HepG2 (cell line): Measurements from ENCODE around the gene GPR61. TPM values are rescaled to one million over a fixed set of nuclear protein-coding genes. Genes with fewer than 3 reads are reported as not detected.

Source experiments
- ARID2 ChIP-seq: sonication (generic); formaldehyde crosslinking; IDR thresholded peaks from 2 replicates; pipeline ENCODE4 v1.8.1; 2022; ENCODE audit warnings: mild to moderate bottlenecking, missing genetic modification reagents, borderline replicate concordance
- GABPA ChIP-seq, 2 experiments: IDR thresholded peaks; 2 replicates each; pipeline ENCODE4 v1.6.1; 2011 to 2016; ENCODE audit warnings: low read depth in 2 of 2, low read length in 1 of 2, missing biosample characterization in 1 of 2, missing genetic modification characterization in 1 of 2
- HHEX ChIP-seq: IDR thresholded peaks from 2 replicates; pipeline ENCODE4 v1.6.1; 2016; ENCODE audit warnings: control low read depth
- ISX ChIP-seq: sonication (generic); formaldehyde crosslinking; conservative IDR thresholded peaks from 2 replicates; pipeline ENCODE4 v1.5.0; 2020; ENCODE audit warnings: missing genetic modification reagents
- KLF16 ChIP-seq, 2 experiments: sonication (generic) in 1 of 2; formaldehyde crosslinking in 1 of 2; IDR thresholded peaks; 2 replicates each; pipeline versions ENCODE4 v1.6.1 to v1.8.0; 2016 to 2023; ENCODE audit warnings: missing genetic modification reagents in 2 of 2, missing compliant biosample characterization in 1 of 2
- NFKB2 ChIP-seq: sonication (generic); formaldehyde crosslinking; IDR thresholded peaks from 2 replicates; pipeline ENCODE4 v1.4.0; 2020; ENCODE audit warnings: missing genetic modification reagents, borderline replicate concordance
- ZFP62 ChIP-seq: sonication (generic); formaldehyde crosslinking; IDR thresholded peaks from 2 replicates; pipeline ENCODE4 v1.4.0; 2020; ENCODE audit warnings: missing genetic modification reagents
- ZNF788 ChIP-seq: sonication (generic); formaldehyde crosslinking; IDR thresholded peaks from 2 replicates; pipeline ENCODE4 v1.5.0; 2020; ENCODE audit warnings: mild to moderate bottlenecking, missing genetic modification reagents, borderline replicate concordance
- polyA plus RNA-seq, 8 experiments: library from polyadenylated mRNA; depleted of rRNA in 3 of 8; stranded (reverse) in 7 of 8; unstranded in 1 of 8; fragments of >200 nt; fragmentation: Illumina TruSeq in 4 of 8; extraction: Trizol in 4 of 8; gene quantifications; 2 replicates each; pipeline versions ENCODE4 v1.2.1 to v1.2.3, GENCODE V29; 2011 to 2016; ENCODE audit warnings: low read depth in 4 of 8, missing spikeins in 1 of 8, mixed read lengths in 1 of 8; ENCODE audit not compliant: insufficient read depth in 1 of 8
- total RNA-seq, 5 experiments: library from RNA; depleted of rRNA; stranded (reverse); fragments of >200 nt; fragmentation: Illumina TruSeq; extraction: Trizol; gene quantifications; 2 replicates each; pipeline ENCODE4 v1.2.3, GENCODE V29; 2016; ENCODE audit warnings: low read depth in 1 of 5
- TF ChIP-seq, protein P1 (sequence below): IDR thresholded peaks from 2 replicates; pipeline ENCODE4 v1.6.1; 2016
- TF ChIP-seq, protein P2 (sequence below): sonication (generic); formaldehyde crosslinking; IDR thresholded peaks from 2 replicates; pipeline ENCODE4 v1.9.0; 2021; ENCODE audit warnings: missing genetic modification reagents, mild to moderate bottlenecking, borderline replicate concordance
- TF ChIP-seq, protein P3 (sequence below): sonication (generic); formaldehyde crosslinking; IDR thresholded peaks from 2 replicates; pipeline ENCODE4 v1.8.1; 2023; ENCODE audit warnings: mild to moderate bottlenecking, missing genetic modification reagents
- TF ChIP-seq, protein P4 (sequence below): sonication (generic); formaldehyde crosslinking; IDR thresholded peaks from 2 replicates; pipeline ENCODE4 v1.9.0; 2022; ENCODE audit warnings: missing genetic modification reagents, mild to moderate bottlenecking, borderline replicate concordance

The GPR61 gene
- total and polyA plus RNA-seq, 2 of the 13 experiments (the other 11 are each of a cell fraction or from before 2014, with no cell fraction given) = not detected

DNA sequence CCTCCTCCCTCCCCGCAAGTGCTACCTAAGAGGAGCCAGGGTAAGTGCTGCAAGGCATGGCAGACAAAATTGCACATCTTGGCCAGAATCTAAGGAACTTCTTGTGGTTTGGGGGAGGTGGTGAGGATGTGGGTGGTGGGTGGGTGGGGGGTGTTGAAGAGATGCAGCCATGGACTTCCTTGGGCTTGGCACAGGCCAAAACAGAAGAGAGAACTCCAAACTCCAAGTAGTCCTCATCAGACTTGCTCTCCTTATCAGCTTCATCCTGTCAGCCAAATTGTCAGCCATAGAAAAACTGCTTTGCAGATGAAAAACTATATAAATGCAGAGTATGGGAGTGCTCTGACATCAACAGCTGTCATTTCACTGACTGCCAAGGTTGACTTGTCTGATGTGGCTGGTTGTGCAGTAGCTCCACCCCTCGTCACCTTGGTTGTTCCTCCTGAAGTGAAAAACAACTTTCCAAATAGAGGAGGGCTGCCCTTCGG lies 37.3 kb upstream of the GPR61 start (continued):
- TF ChIP-seq, protein P1, sequence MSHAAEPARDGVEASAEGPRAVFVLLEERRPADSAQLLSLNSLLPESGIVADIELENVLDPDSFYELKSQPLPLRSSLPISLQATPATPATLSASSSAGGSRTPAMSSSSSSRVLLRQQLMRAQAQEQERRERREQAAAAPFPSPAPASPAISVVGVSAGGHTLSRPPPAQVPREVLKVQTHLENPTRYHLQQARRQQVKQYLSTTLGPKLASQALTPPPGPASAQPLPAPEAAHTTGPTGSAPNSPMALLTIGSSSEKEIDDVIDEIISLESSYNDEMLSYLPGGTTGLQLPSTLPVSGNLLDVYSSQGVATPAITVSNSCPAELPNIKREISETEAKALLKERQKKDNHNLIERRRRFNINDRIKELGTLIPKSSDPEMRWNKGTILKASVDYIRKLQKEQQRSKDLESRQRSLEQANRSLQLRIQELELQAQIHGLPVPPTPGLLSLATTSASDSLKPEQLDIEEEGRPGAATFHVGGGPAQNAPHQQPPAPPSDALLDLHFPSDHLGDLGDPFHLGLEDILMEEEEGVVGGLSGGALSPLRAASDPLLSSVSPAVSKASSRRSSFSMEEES = no peak
- TF ChIP-seq, protein P2, sequence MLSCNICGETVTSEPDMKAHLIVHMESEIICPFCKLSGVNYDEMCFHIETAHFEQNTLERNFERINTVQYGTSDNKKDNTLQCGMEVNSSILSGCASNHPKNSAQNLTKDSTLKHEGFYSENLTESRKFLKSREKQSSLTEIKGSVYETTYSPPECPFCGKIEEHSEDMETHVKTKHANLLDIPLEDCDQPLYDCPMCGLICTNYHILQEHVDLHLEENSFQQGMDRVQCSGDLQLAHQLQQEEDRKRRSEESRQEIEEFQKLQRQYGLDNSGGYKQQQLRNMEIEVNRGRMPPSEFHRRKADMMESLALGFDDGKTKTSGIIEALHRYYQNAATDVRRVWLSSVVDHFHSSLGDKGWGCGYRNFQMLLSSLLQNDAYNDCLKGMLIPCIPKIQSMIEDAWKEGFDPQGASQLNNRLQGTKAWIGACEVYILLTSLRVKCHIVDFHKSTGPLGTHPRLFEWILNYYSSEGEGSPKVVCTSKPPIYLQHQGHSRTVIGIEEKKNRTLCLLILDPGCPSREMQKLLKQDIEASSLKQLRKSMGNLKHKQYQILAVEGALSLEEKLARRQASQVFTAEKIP (CRISPR knock-in tag) = no peak
- TF ChIP-seq GABPA (IDR thresholded peaks at IDR 0.05; ENCODE audit: low read depth, low read length) (no peak), GABPA (CRISPR knock-in tag; IDR thresholded peaks at IDR 0.05; ENCODE audit: low read depth) (no peak), ISX (no peak), ARID2 (CRISPR knock-in tag) (no peak), HHEX (CRISPR knock-in tag) (no peak), NFKB2 (no peak), ZFP62 (no peak), ZNF788 (no peak), KLF16 (CRISPR knock-in tag; IDR thresholded peaks at IDR 0.05) (no peak)
- TF ChIP-seq, protein P3, sequence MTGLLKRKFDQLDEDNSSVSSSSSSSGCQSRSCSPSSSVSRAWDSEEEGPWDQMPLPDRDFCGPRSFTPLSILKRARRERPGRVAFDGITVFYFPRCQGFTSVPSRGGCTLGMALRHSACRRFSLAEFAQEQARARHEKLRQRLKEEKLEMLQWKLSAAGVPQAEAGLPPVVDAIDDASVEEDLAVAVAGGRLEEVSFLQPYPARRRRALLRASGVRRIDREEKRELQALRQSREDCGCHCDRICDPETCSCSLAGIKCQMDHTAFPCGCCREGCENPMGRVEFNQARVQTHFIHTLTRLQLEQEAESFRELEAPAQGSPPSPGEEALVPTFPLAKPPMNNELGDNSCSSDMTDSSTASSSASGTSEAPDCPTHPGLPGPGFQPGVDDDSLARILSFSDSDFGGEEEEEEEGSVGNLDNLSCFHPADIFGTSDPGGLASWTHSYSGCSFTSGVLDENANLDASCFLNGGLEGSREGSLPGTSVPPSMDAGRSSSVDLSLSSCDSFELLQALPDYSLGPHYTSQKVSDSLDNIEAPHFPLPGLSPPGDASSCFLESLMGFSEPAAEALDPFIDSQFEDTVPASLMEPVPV (CRISPR knock-in tag) = no peak
- TF ChIP-seq, protein P4, sequence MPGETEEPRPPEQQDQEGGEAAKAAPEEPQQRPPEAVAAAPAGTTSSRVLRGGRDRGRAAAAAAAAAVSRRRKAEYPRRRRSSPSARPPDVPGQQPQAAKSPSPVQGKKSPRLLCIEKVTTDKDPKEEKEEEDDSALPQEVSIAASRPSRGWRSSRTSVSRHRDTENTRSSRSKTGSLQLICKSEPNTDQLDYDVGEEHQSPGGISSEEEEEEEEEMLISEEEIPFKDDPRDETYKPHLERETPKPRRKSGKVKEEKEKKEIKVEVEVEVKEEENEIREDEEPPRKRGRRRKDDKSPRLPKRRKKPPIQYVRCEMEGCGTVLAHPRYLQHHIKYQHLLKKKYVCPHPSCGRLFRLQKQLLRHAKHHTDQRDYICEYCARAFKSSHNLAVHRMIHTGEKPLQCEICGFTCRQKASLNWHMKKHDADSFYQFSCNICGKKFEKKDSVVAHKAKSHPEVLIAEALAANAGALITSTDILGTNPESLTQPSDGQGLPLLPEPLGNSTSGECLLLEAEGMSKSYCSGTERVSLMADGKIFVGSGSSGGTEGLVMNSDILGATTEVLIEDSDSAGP (CRISPR knock-in tag) = no peak
